Effector memory CD4-positive, alpha-beta T cell (primary cell): ENCODE data around the gene PRRX1.

Experiments used
- DNase-seq, 3 donors: peaks; one replicate each; pipeline ENCODE4 v3.0.0-alpha.2; 2020
- H3K27ac ChIP-seq: 2 replicates; pipeline ENCODE4 v1.7.0; 2013; ENCODE audit warnings: mild to moderate bottlenecking, low read length, moderate library complexity; ENCODE audit not compliant: insufficient read depth, poor library complexity, severe bottlenecking
- H3K27me3 ChIP-seq: replicated peaks from 2 replicates; pipeline ENCODE4 v1.7.0; 2013; ENCODE audit warnings: mild to moderate bottlenecking, low read length; ENCODE audit not compliant: insufficient read depth, control insufficient read depth, poor library complexity, severe bottlenecking
- H3K36me3 ChIP-seq: 2 replicates; pipeline ENCODE4 v1.7.0; 2013; ENCODE audit warnings: mild to moderate bottlenecking, low read length, moderate library complexity; ENCODE audit not compliant: control insufficient read depth, insufficient read depth
- H3K4me1 ChIP-seq: 2 replicates; pipeline ENCODE4 v1.7.0; 2013; ENCODE audit warnings: low read length, mild to moderate bottlenecking; ENCODE audit not compliant: control insufficient read depth, insufficient read depth, poor library complexity, severe bottlenecking
- H3K4me3 ChIP-seq: 2 replicates; pipeline ENCODE4 v1.7.0; 2013; ENCODE audit warnings: low read length, low read depth, mild to moderate bottlenecking; ENCODE audit not compliant: insufficient read depth, poor library complexity, severe bottlenecking
- H3K9me3 ChIP-seq: 2 replicates; pipeline ENCODE4 v1.7.0; 2013; ENCODE audit warnings: mild to moderate bottlenecking, low read length, moderate library complexity; ENCODE audit not compliant: control insufficient read depth

Gene PRRX1

GRCh38 chr1:170663404-170664092 is 383 bp upstream of the PRRX1 start:
- H3K4me1 ChIP-seq = peaks cover 14% of the 10 kb centered on the region
- H3K4me3 ChIP-seq = no peak overlapping the region
- no peak overlapping the region for H3K27ac ChIP-seq
- DNase-seq = no peak
- peaks cover 36% of the 10 kb centered on the region for H3K27me3 ChIP-seq
- H3K36me3 ChIP-seq = no peaks in the 10 kb centered on the region
- no peaks in the 10 kb centered on the region for H3K9me3 ChIP-seq

- no peaks in the 10 kb centered on the region for H3K9me3 ChIP-seq
- H3K4me1 ChIP-seq = peaks cover 14% of the 10 kb centered on the region
- DNase-seq = no peak
- H3K27ac ChIP-seq = no peak overlapping the region
- no peaks in the 10 kb centered on the region for H3K36me3 ChIP-seq
- no peak overlapping the region for H3K4me3 ChIP-seq
- peaks cover 40% of the 10 kb centered on the region for H3K27me3 ChIP-seq
Measured at GRCh38 chr1:170664828-170665612, 1.1 kb downstream of the PRRX1 start.

- DNase-seq = no peak
- peaks cover 14% of the 10 kb centered on the region for H3K4me1 ChIP-seq
- no peak overlapping the region for H3K27ac ChIP-seq
- no peaks in the 10 kb centered on the region for H3K36me3 ChIP-seq
- peaks cover 42% of the 10 kb centered on the region for H3K27me3 ChIP-seq
- no peaks in the 10 kb centered on the region for H3K9me3 ChIP-seq
- no peak overlapping the region for H3K4me3 ChIP-seq
Measured at GRCh38 chr1:170665629-170666028, 1.7 kb downstream of the PRRX1 start.

- Histone ChIP-seq H3K27ac (no peak overlapping the region), H3K4me1 (peaks cover 14% of the 10 kb centered on the region), H3K9me3 (no peaks in the 10 kb centered on the region), H3K4me3 (no peak overlapping the region), H3K27me3 (peaks cover 49% of the 10 kb centered on the region), H3K36me3 (no peaks in the 10 kb centered on the region)
- DNase-seq = no peak
Measured at GRCh38 chr1:170666541-170667254, 2.8 kb downstream of the PRRX1 start.

GRCh38 chr1:170668209-170669106 is 4.5 kb downstream of the PRRX1 start:
- no peaks in the 10 kb centered on the region for H3K9me3 ChIP-seq
- H3K36me3 ChIP-seq = no peaks in the 10 kb centered on the region
- H3K4me1 ChIP-seq = peaks cover 11% of the 10 kb centered on the region
- no peak overlapping the region for H3K4me3 ChIP-seq
- H3K27me3 ChIP-seq = peaks cover 38% of the 10 kb centered on the region
- no peak for DNase-seq
- H3K27ac ChIP-seq = no peak overlapping the region

GRCh38 chr1:170669107-170669445 is 5.1 kb downstream of the PRRX1 start:
- no peak overlapping the region for H3K4me3 ChIP-seq
- H3K27me3 ChIP-seq = peaks cover 32% of the 10 kb centered on the region
- H3K4me1 ChIP-seq = peaks cover 9% of the 10 kb centered on the region
- H3K27ac ChIP-seq = no peak overlapping the region
- H3K9me3 ChIP-seq = no peaks in the 10 kb centered on the region
- DNase-seq = no peak
- no peaks in the 10 kb centered on the region for H3K36me3 ChIP-seq

GRCh38 chr1:170669586-170670530 is 5.9 kb downstream of the PRRX1 start:
- no peaks in the 10 kb centered on the region for H3K36me3 ChIP-seq
- no peak for DNase-seq
- H3K4me3 ChIP-seq = no peak overlapping the region
- H3K27ac ChIP-seq = no peak overlapping the region
- H3K9me3 ChIP-seq = no peaks in the 10 kb centered on the region
- peaks cover 26% of the 10 kb centered on the region for H3K27me3 ChIP-seq
- peaks cover 1% of the 10 kb centered on the region for H3K4me1 ChIP-seq

- no peak overlapping the region for H3K4me3 ChIP-seq
- no peak overlapping the region for H3K27ac ChIP-seq
- no peak for DNase-seq
- H3K9me3 ChIP-seq = no peaks in the 10 kb centered on the region
- no peaks in the 10 kb centered on the region for H3K4me1 ChIP-seq
- H3K36me3 ChIP-seq = no peaks in the 10 kb centered on the region
- H3K27me3 ChIP-seq = peaks cover 15% of the 10 kb centered on the region
Measured at GRCh38 chr1:170670802-170671628, 7.1 kb downstream of the PRRX1 start.
